Stimulated activated CD8-positive, alpha-beta memory T cell treated with anti-CD3 and anti-CD28 coated beads, Interleukin-12 subunit alpha, Interleukin-12 subunit beta, amount 100 ng/mL, for 4 hours (primary cell): Measurements from ENCODE around the gene ANO3.
"Not testable (repeated sequence)": the region's sequence is repeated elsewhere in the genome, so short reads cannot be mapped to it uniquely, and the experiment has no call there.

ENCODE experiments used
- DNase-seq: peaks from one replicate; pipeline ENCODE4 v3.0.0-alpha.2; 2020; ENCODE audit warnings: low read depth

The ANO3 gene

DNA sequence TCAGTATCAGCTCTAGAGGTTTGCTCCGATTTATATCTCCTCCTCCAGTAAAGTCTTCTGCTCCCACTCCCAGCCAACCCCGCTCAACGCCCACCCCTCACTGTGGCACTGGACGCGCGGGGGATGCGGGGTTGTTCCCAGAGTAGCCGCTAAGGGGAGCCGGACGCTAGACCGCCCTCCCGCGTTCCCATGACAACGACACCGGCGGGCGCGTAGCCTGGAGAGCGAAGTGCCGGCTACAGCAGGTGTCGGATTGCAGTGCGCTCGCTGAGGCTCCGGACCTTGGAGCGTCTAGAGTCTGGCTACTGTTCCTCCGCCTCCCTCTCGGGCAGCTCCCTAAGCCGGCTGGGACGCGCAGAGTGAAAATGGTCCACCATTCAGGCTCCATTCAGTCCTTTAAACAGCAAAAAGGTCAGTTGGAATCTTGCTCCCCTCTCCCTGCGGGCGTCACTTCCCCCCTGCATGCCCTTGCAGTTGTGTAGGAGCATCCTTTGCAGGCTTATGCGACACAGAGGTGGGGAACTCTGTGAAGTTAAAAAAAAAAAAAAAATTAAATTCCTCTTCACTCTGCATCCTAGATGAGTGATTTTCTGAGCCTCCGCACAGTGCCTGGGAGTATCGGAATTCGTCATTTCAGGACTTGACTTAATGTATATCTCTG lies at the start of gene ANO3:
Gene ANO3, plus strand, starts transcription at position 220 of the 661 bp plus-strand sequence. Its CDS starts 146 bp downstream, at position 366.
- no peak for DNase-seq

DNA sequence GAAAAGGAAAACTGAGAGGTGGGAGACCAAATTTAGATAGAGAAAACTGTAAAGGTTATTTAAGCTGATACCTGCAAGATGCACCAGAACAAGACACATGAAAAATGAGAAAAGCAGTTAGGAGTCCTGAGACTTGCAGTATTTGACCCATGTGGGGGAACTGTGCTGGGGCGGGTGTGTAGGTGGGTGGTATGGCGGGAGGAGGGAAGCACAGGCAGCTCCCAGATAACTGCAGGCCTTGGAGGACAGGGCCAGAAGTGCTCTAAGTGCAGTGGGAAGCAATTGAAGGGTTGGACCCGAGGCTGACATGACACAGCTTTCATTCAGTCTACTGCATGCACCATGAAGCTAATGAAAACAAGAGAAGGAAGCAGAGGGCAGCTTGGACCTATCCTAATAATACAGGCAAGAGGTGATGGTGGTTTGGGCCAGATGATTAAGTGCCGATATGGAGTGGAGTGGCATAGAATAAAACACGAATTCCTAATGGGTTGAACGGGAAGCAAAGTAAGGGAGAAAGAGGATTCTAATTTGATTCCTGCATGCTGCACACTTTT lies 48.0 kb upstream of the ANO3 start:
- DNase-seq, result no peak

DNA sequence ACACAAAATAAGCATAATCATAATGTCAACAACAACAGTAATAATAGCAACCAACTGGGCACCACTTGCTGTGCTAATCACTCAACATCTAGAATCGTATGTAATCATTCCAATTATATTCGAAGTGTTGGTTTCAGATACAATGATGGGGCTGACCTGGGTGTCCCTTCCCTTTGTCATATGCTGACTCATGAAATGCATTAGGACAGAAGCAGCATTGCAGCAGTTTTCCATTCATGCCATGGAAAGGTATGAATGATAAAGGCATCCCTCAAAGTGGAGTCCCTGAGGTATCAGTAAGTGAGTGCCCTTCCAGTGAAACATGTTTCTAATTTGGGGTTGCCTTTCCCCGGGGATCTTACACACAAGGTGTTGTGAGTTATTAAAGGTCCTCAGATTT lies 46.3 kb upstream of the ANO3 start:
- no peak for DNase-seq

DNA sequence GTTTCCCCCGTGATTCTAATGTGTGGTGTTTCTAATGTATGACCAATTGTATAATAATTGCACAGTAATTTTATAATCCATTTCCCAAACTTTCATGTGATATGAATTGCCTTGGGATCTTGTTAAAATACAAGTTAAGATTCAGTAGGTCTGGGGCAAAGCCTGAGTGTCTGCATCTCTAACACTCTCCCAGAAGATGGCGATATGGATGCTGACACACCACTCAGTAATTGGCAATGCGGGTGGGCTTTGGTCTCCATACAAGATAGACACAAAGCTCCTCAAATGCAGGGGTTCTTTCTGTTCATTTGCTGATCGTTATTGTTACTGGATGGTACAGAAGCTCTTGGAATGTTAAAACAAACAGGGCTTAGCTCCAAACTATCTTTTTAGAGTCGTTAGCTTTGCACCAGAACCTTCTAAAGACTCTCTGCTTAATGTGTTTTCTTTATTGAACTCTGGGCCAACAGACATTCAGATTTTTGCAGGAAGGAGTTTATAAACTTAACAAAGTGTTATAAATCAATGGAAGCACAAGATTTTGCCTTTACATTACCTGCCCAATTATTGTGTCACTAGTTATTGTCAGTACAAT lies 45.4 kb upstream of the ANO3 start:
- DNase-seq, result no peak

DNA sequence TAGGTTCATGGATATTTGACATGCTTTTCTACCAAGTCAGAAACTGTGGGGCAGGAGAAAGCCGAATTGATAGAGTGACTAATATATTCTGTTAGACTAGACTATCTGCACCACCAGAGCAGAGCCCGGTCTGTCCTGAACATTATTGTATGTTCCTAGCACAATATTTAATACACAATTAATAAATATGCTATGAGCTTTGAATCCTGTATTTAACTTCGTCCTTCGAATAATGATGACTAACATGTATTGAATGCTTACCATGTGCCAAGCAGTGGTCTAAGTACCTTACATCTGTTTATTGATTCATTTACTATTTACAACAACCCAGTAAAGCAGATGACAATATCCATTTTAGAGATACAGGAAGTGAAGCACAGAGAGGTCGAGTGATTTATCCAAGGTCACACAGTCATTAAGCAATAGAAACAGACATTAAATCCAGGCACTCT lies 44.8 kb upstream of the ANO3 start:
- no peak for DNase-seq

DNA sequence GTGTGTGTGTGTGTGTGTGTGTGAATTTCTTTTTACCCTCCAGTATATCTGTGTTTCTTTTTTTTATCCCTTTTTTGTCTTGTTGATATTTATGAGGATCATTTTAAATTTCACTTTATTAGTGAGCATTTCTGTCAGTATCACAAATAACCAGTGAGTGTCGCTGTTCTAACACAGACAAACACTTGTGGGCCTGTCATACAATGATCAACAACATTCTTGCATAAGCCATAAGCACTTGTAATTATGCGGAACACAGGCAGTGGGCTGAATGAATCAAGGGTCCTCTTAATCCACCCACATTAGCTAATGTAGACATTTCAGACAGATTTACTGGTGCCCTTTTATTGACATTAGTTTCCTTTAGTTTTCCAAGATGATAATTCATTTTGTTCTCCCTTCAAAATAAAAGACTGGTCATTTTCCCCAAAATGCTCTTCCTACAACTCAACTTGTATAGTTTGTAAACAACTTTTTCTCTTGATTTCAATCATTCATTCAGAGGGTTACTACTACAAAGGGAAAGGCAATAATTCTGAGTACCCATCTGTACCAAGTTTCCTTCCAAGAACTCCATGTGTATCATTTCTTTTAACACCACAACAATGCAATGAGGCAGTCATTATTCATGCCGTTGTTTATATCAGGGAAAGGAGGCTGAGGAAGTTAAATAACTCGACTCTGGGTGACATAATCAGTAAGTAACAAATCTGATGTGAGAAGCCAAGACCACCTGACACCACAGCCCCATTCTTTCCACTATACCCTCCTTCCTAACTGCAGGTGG lies 34.5 kb upstream of the ANO3 start:
- no peak for DNase-seq

DNA sequence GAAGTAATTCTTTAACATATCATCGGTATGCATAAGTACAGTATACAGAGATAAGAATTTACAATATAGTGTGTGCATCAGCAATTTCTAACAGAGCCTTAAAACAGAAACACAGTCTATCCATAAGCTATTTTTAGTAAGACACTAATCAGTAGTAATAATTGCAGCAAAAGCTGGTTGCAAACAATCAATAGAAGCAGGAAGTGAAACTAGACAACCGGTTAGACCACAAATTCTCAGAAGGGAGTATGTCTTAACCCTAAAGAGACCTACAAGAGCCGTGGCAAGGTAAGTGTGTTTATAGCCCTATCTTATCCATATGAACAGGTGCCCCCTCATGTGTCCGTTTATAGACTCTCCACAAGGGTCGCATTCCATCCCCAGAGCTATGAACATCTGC lies 15.6 kb upstream of the ANO3 start:
- not testable (repeated sequence) for DNase-seq

DNA sequence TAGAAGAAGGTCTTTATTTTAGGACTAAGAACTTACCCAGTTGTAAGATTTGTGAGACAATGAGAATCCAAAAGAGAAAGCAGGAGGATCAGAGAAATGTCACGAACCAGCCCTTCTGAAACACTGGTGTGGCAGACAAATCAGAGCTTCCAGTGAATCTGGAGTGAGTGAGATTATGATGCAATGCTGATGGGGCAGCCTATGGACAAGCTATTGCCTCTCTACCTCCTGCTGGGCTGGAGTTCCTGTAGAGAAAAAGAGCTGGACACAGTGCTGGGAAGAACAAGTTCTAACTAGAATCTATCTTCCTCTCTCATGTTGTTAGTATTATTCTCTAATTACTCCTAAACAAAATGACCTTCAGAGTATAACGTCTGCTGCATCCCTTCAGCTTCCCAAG lies 12.0 kb upstream of the ANO3 start:
- no peak for DNase-seq

DNA sequence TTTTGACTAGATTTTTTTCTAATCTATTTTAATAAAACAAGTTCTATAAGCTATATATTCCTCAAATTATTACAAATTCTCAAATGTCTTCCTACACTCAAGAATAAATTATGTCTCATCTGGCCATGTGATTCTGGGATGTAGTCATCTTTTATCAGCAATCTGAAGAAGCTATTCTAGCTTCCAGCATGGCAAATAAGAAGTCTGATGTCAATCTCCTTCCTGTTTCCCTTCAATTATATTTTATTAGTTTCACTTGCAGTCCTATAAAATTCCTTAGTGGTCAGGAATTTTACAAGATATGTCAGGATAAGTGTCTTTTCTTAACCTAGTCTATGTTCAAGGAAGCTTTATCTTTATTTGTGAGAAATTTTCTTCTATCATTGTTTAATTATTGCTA lies 10.4 kb upstream of the ANO3 start:
- DNase-seq, result no peak

DNA sequence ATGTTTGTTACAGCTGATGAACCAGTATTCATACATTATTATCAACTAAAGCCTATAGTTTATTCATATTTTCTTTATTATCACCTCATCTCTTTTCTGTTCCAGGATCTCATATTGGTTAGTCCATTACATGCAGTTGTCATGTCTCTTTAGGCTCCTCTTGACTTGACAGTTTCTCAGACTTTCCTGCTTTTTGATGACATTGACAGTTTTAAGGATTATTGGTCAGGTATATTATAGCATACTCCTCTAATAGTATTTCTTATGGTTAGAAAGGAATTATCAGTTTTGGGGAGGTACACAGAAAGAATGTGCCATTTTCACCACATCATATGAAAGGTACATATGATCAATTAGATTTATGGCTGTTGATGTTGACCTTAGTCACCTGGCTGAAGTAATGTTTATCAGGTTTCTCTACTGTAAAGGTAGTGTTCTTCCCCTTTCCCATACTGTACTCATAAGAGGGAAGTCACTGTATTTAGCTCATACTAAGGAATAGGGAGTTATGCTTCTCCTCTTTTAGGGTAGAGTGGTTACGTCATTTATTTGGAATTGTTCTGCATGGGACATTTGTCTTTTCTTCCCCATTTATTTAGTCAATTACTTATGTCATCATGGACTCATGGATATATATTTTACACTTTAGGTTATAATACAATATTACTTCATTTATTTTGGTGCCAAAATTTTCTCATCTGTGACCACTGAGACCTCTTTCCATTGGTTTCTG lies 9.4 kb upstream of the ANO3 start:
- DNase-seq, result no peak

DNA sequence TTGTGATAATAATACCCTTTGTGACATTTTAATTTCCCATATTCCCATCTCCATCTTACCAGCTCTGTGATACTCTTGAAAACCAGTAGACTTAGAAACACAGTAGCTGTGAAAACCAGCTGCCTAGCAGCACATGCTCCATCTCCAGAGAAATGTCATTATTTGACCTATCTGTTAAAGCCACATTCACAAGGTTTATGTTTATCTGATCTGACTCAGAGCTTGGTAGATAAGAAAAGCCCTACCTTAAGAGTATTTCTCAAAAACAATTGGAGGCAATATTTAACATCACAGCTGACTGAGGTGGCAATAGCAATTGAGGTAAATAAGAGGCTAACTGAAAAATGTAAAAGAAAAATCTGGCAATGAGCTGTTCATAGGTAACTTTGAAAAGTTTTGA lies 8.1 kb upstream of the ANO3 start:
- DNase-seq, result no peak

DNA sequence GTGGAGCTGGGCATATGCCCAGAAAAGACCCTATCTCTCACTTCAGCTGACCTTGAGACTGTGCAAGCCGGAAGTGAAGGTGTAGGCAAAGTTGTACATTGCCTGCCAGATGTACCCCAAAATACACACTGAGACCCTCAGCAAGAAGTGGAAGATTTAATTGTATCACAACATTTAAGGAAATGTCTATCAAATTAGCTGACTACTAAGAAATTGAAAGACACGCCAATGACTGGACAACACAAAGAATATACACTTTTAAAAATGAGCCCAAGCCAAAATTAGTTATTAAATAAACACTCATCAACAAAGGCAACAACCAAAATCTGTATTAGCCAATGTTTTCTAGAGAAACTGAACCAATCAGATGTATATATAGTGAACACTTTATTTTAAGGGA lies 7.7 kb upstream of the ANO3 start:
- DNase-seq, result no peak

DNA sequence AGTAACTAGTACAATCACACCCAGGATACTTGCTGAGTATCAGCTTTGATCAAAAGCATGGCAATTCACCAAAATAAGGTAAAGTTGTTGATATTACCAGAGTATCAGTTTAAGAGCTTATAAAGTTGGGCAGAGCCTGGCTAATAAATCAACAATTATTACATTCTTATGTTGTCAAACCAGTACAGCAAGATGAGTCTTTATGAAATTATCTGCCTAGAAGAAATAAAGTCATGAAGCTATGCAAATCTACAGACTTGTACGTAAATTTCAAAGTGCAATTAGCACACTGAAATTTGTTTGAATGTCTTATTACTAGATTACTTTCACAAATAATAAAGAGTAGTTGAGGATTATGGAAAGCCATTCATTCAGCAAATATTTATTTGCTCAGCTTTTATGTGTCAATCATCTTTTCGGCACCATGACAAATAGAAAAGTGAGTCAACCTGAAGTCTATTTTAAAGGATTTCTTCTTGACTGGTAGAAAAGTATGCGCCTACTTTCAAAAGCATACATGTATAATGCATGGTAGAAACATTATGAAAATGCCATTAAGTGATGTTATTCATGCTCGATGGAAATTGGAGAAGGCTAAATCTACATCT lies 5.0 kb upstream of the ANO3 start:
- no peak for DNase-seq

DNA sequence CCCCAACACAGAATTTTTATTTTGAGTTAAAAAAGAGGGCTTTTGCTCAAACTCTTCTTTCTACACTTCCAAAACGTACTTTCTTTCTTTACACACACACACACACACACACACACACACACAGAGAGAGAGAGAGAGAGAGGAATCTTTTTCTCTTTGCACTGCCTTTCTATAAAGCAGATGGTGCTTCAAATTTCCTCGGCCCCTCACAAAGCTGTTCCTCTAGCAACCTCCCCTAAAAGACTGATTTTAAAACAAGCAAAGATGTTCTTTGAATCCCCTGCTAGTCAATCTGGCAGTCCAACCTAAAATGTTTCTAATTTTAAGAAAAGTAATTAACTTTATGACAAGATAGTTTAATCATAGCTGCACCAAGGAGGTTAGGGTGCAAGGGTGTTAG lies 2.7 kb upstream of the ANO3 start:
- DNase-seq, result no peak

DNA sequence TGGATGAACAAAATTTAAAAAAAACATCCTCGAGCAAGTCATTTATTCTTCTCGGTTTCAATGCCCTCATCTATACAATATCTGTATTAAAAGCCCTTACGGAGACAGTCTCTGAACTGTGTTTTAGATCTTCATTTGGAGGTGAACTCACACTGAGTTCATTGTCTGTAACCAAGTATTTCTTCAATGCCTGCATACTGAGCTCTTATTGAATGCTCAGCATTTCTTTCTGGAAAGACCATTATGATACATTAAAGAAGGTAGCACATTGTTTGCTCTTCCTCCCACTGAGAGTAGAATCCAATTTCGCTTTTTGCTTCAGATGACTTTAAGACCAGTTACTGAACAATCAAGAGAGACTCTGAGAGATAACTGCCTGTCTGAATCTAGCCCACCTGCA lies 1.7 kb upstream of the ANO3 start:
- DNase-seq, result no peak

DNA sequence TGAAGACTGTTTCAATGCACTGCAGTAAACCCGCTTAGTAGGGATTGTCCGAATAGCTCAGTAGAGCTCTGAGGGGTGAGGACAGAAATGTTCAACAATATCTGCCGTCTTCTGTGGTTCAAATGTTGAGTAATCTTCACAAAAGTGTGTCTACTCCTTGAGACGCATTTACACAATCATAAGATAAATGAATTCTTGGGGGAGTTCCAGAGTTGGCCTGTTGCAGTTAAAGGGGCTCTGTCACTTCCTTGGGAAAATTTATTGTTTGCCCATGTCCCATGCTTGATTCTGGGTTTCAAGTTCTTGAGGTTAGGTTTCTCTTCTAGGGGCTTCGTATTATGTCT lies 614 bp downstream of the ANO3 start:
- DNase-seq, result no peak

DNA sequence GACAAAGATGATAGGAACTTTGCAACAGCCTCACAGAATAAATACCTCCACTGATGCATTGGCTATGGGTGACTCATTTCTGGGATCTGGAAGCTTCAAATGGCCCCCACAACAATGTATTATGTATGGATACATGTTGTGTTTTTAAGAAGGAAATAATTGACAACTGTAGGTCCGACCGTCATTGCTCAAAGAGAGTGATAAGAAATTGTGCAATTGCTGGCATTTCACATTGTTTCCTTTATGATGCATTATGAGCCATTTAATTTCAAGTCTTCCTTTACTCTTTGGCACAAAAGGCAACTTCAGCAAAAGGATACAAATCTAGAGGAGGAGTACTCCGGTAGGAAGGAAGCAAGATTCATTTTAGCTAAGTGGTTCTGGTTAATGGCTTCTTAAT lies 2.0 kb downstream of the ANO3 start:
- no peak for DNase-seq

DNA sequence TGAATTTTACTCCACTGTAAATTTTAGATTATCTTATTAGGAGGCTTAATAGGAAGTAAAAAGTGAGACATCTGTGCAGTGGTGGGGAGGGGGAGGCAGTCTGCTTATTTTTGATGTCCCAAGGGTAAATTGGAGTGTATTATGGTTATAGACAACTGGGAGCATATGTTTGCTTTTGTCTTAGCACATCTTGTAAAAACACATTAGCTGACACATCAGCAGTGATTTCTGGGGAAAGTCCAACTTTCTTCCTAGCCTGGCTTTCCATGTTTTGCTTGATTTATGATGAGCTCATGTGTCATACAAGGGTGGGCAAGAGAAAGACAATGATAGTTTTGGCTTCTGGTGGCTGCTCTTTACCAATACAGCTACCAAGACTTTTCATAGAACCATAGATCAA lies 4.0 kb downstream of the ANO3 start:
- DNase-seq, result no peak

DNA sequence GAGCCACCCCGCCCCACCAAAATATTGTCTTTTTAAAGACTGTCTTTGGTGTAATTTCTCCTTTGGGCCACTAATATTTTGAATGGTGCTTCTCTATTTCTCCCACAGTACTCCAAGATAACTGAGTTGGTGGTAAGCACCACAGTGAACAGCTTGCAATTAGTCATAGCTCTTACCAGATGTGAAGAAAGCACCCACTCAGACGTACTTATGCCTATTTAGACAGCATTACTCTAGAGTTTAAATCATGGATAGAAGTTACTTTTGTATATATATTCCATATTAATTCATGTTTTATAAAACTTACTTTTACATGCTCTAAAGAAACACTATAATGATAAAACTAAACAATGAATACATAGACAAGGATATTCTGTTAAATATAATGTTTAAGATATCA lies 12.7 kb downstream of the ANO3 start:
- DNase-seq, result no peak

DNA sequence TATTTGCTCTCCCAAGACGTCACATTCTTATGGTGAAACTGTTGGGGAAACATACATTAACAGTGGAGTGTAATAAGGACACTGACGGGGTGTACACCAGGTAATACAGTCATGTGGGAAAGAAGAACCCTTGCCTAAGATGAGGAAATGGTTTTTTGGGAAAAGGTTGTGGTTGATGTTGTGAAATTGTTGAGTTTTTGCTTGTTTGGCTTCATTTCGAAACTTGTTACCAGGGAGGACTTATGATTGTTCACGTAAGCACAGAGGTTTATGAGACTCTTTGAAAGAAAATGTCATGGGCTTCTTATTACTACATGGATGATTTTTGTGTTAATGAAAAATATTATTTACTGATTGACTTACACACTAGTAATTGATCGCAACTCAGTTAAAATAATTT lies 16.8 kb downstream of the ANO3 start:
- no peak for DNase-seq

DNA sequence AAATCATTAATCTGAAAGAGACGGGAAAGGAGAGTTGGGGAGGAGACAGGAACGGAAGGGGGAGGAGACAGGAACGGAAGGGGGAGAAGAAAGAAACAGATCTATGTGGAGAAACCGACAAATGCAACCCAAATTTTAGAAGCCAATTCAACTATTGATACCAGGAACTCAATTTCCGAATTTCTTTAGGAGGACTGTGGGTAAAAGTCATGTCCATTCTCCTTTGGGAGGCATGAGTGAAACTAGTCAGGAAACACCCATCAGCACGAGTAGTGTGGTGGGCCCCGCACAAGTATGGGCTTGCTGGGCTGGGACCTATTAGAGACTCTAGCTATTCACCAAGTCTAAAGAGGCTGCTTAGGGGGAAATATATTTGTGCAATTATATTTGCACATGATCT lies 18.1 kb downstream of the ANO3 start:
- no peak for DNase-seq

DNA sequence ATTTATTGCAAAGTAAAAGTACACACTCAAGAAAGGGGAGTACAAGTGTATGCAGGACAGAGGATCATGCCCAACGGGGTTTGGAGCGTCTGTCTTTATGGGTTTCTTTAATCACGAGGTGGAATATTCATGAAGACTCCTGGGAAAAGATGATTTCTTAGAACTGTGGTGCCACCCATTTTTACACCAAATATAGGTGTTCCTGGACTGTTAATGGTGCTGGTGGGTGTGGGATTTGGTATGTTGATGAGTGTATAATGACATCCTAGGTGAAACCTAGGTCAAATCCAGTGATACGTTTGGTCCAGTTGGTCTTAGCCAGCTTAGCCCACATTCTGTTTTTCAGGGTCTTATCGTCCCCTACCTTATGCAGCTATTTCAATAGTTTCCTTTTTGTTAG lies 21.1 kb downstream of the ANO3 start:
- DNase-seq, result no peak
